ENCODE measurements around the gene MAP3K21. TPM values are rescaled to one million over a fixed set of nuclear protein-coding genes. Genes with fewer than 3 reads are reported as not detected.

MAP3K21 gene
- total RNA-seq, 1 donor from 2014 or later, result 0.67 TPM

GRCh38 chr1:233373226-233373625 lies 45.7 kb downstream of the MAP3K21 start:
- H3K27ac Mint-ChIP-seq (ENCODE audit: unreplicated experiment), result no peak overlapping the region
- no peaks in the 10 kb centered on the region for H3K36me3 Mint-ChIP-seq (ENCODE audit: low read depth, unreplicated experiment)
- H3K9me3 Mint-ChIP-seq (ENCODE audit: unreplicated experiment), result no peaks in the 10 kb centered on the region
- TF ChIP-seq CTCF (IDR thresholded peaks at IDR 0.05; ENCODE audit: unreplicated experiment), result no peak
- no peak overlapping the region for H3K4me3 Mint-ChIP-seq (ENCODE audit: unreplicated experiment)
- DNase-seq (ENCODE audit: low spot score), result no peak
- H3K4me1 Mint-ChIP-seq (ENCODE audit: unreplicated experiment), result no peaks in the 10 kb centered on the region
- peaks cover 2% of the 10 kb centered on the region for H3K27me3 Mint-ChIP-seq (ENCODE audit: unreplicated experiment)

GRCh38 chr1:233375653-233376052 lies 48.1 kb downstream of the MAP3K21 start:
- H3K27me3 Mint-ChIP-seq (ENCODE audit: unreplicated experiment), result no peaks in the 10 kb centered on the region
- no peak overlapping the region for H3K27ac Mint-ChIP-seq (ENCODE audit: unreplicated experiment)
- no peaks in the 10 kb centered on the region for H3K36me3 Mint-ChIP-seq (ENCODE audit: low read depth, unreplicated experiment)
- TF ChIP-seq CTCF (IDR thresholded peaks at IDR 0.05; ENCODE audit: unreplicated experiment), result no peak
- H3K4me3 Mint-ChIP-seq (ENCODE audit: unreplicated experiment), result no peak overlapping the region
- H3K4me1 Mint-ChIP-seq (ENCODE audit: unreplicated experiment), result no peaks in the 10 kb centered on the region
- no peak for DNase-seq (ENCODE audit: low spot score)
- H3K9me3 Mint-ChIP-seq (ENCODE audit: unreplicated experiment), result no peaks in the 10 kb centered on the region

- no peak for TF ChIP-seq CTCF (IDR thresholded peaks at IDR 0.05; ENCODE audit: unreplicated experiment)
- Mint-ChIP-seq H3K27me3 (ENCODE audit: unreplicated experiment) (peaks cover 1% of the 10 kb centered on the region), H3K27ac (ENCODE audit: unreplicated experiment) (no peak overlapping the region), H3K4me3 (ENCODE audit: unreplicated experiment) (no peak overlapping the region), H3K9me3 (ENCODE audit: unreplicated experiment) (no peaks in the 10 kb centered on the region), H3K4me1 (ENCODE audit: unreplicated experiment) (no peaks in the 10 kb centered on the region), H3K36me3 (ENCODE audit: low read depth, unreplicated experiment) (no peaks in the 10 kb centered on the region)
- no peak for DNase-seq (ENCODE audit: low spot score)
Measured at GRCh38 chr1:233376382-233377110, 49.0 kb downstream of the MAP3K21 start.

GRCh38 chr1:233379869-233380438 lies 52.4 kb downstream of the MAP3K21 start:
- Mint-ChIP-seq H3K4me1 (ENCODE audit: unreplicated experiment) (no peaks in the 10 kb centered on the region), H3K4me3 (ENCODE audit: unreplicated experiment) (no peak overlapping the region), H3K36me3 (ENCODE audit: low read depth, unreplicated experiment) (peaks cover 4% of the 10 kb centered on the region), H3K27ac (ENCODE audit: unreplicated experiment) (no peak overlapping the region), H3K27me3 (ENCODE audit: unreplicated experiment) (peaks cover 1% of the 10 kb centered on the region), H3K9me3 (ENCODE audit: unreplicated experiment) (no peaks in the 10 kb centered on the region)
- no peak for DNase-seq (ENCODE audit: low spot score)
- no peak for TF ChIP-seq CTCF (IDR thresholded peaks at IDR 0.05; ENCODE audit: unreplicated experiment)

- DNase-seq (ENCODE audit: low spot score), result no peak
- no peaks in the 10 kb centered on the region for H3K4me1 Mint-ChIP-seq (ENCODE audit: unreplicated experiment)
- H3K4me3 Mint-ChIP-seq (ENCODE audit: unreplicated experiment), result no peak overlapping the region
- H3K9me3 Mint-ChIP-seq (ENCODE audit: unreplicated experiment), result no peaks in the 10 kb centered on the region
- peaks cover 4% of the 10 kb centered on the region for H3K36me3 Mint-ChIP-seq (ENCODE audit: low read depth, unreplicated experiment)
- H3K27ac Mint-ChIP-seq (ENCODE audit: unreplicated experiment), result no peak overlapping the region
- peaks cover 1% of the 10 kb centered on the region for H3K27me3 Mint-ChIP-seq (ENCODE audit: unreplicated experiment)
- no peak for TF ChIP-seq CTCF (IDR thresholded peaks at IDR 0.05; ENCODE audit: unreplicated experiment)
Measured at GRCh38 chr1:233381806-233382205, 54.3 kb downstream of the MAP3K21 start.
